Measurements from ENCODE around the gene ENTPD6.
A peak's percentile ranks its signal among the peaks of the same experiment; 100 is the strongest.
"Not testable (repeated sequence)": the region's sequence is repeated elsewhere in the genome, so short reads cannot be mapped to it uniquely, and the experiment has no call there.

ENTPD6 gene

DNA sequence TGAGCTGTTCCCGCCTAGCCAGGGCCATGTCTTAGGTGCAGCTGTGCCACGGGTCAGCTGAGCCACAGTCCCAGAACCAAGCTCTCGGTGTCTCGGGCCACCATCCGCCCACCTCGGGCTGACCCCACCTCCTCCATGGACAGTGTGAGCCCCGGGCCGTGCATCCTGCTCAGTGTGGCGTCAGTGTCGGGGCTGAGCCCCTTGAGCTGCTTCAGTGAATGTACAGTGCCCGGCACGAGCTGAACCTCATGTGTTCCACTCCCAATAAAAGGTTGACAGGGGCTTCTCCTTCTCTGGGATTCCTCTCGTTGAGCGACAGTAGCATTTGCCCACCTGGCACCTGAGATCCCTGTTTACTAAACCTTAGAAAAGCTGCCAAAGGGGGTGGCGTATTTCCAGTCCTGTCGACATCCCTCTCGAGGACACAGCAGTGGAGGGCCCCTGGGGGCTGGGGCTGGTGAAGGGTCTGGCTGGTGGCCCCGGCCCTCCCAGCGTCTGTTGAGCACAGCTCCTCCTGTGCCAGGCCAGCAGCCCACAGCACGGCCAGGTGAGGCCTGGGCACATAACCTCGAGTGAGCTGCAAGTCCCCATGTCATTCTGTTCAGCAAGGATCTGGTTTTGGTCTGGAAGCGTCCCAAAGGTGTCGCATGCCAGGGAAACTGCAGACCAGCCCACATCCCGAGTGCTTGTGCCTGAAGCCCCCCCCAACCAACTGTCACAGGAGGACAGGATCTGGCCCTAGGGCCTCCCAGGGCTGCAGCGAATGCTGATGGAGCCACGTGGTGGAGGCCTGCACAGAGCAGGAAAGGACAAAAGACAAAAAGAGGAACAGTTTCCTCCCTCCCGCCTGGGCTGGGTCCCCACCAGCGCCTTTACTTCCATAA is 31.2 kb downstream of the ENTPD6 start:
- no peak overlapping the region for H3K9ac ChIP-seq (ENCODE audit: low read depth, low read length)
- peaks cover 5% of the 10 kb centered on the region; the same call in 1 of the 2 replicates for H3K4me1 ChIP-seq (ENCODE audit: control insufficient read depth, insufficient read depth, low read length)
- no peak overlapping the region for H3K27ac ChIP-seq (ENCODE audit: low read depth, low read length)
- no peaks in the 10 kb centered on the region for H3K27me3 ChIP-seq (ENCODE audit: control insufficient read depth, insufficient read depth, low read length)
- no peaks in the 10 kb centered on the region for H3K9me3 ChIP-seq (ENCODE audit: control insufficient read depth, insufficient read depth, low read length)
- no peaks in the 10 kb centered on the region for H3K36me3 ChIP-seq (ENCODE audit: control insufficient read depth, insufficient read depth, low read length)
- no peak overlapping the region for H3K4me3 ChIP-seq (ENCODE audit: low read depth, low read length)

DNA sequence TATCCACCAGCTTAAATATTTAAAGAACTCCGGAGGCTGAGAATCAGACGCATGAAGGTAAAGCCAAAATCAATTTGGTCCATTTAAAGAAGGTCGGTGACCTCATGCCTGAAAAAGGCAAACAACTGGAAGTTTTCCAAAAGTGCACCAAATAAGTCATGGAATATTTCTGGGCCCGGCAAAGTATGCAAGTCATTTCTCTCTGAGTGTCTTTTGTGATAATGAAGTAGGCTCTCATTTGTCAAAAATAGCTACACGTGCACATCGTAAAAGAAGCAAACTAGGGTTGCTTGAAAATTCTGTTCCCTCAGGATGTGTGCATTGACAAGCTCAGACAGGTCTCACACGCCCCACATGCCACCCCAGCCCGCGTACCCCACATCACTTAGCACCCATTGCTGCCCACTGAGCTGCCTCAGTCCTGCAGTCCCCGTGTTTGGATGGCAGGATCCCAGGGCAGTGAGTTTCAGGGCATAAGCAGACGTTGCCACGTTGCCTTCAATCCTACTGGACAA is 31.9 kb downstream of the ENTPD6 start:
- H3K9me3 ChIP-seq (ENCODE audit: control insufficient read depth, insufficient read depth, low read length): no peaks in the 10 kb centered on the region
- no peak overlapping the region for H3K27ac ChIP-seq (ENCODE audit: low read depth, low read length)
- no peaks in the 10 kb centered on the region for H3K27me3 ChIP-seq (ENCODE audit: control insufficient read depth, insufficient read depth, low read length)
- H3K9ac ChIP-seq (ENCODE audit: low read depth, low read length): no peak overlapping the region
- H3K4me3 ChIP-seq (ENCODE audit: low read depth, low read length): no peak overlapping the region
- peaks cover 5% of the 10 kb centered on the region; the same call in 1 of the 2 replicates for H3K4me1 ChIP-seq (ENCODE audit: control insufficient read depth, insufficient read depth, low read length)
- H3K36me3 ChIP-seq (ENCODE audit: control insufficient read depth, insufficient read depth, low read length): no peaks in the 10 kb centered on the region

DNA sequence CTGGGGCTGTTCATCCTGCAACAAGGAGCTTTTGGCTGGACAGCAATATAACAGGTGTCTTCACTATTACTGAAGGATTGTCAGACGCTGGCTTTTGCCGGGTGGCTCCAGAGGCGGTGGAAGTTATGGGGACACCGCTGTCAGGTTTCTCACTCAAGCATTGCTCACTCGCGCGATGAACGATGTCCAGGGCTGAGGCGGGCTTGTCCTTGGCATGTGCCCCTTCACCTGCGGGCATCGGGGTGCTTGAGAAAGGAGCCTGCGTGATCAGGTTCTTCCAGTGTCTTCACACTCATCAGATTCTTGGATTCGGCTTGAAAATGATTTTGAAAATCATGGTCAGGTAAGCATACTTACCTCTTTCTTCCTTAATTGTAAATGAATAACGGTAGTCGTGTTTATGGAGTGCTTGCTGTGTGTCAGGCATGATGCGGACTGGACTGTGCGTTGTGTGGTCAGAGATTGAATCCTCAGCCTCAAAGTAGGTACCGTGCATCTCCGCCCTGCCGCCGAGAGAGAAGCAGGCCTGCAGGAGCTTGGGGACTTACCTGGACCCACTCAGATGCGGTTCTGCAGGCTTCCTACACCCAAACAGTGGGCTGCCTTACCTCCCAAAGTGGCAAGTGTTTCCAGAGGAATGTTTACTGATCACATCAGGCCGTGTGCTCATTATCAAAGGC is 34.1 kb downstream of the ENTPD6 start:
- Histone ChIP-seq H3K27me3 (ENCODE audit: control insufficient read depth, insufficient read depth, low read length) (no peaks in the 10 kb centered on the region), H3K36me3 (ENCODE audit: control insufficient read depth, insufficient read depth, low read length) (no peaks in the 10 kb centered on the region), H3K27ac (ENCODE audit: low read depth, low read length) (no peak overlapping the region), H3K9ac (ENCODE audit: low read depth, low read length) (no peak overlapping the region), H3K9me3 (ENCODE audit: control insufficient read depth, insufficient read depth, low read length) (no peaks in the 10 kb centered on the region), H3K4me1 (ENCODE audit: control insufficient read depth, insufficient read depth, low read length) (no peaks in the 10 kb centered on the region), H3K4me3 (ENCODE audit: low read depth, low read length) (no peak overlapping the region)

GRCh38 chr20:25230166-25230831 is 34.8 kb downstream of the ENTPD6 start:
- no peak overlapping the region for H3K27ac ChIP-seq (ENCODE audit: low read depth, low read length)
- H3K4me1 ChIP-seq (ENCODE audit: control insufficient read depth, insufficient read depth, low read length): no peaks in the 10 kb centered on the region
- no peaks in the 10 kb centered on the region for H3K9me3 ChIP-seq (ENCODE audit: control insufficient read depth, insufficient read depth, low read length)
- H3K4me3 ChIP-seq (ENCODE audit: low read depth, low read length): no peak overlapping the region
- H3K36me3 ChIP-seq (ENCODE audit: control insufficient read depth, insufficient read depth, low read length): no peaks in the 10 kb centered on the region
- H3K27me3 ChIP-seq (ENCODE audit: control insufficient read depth, insufficient read depth, low read length): no peaks in the 10 kb centered on the region
- no peak overlapping the region for H3K9ac ChIP-seq (ENCODE audit: low read depth, low read length)

DNA sequence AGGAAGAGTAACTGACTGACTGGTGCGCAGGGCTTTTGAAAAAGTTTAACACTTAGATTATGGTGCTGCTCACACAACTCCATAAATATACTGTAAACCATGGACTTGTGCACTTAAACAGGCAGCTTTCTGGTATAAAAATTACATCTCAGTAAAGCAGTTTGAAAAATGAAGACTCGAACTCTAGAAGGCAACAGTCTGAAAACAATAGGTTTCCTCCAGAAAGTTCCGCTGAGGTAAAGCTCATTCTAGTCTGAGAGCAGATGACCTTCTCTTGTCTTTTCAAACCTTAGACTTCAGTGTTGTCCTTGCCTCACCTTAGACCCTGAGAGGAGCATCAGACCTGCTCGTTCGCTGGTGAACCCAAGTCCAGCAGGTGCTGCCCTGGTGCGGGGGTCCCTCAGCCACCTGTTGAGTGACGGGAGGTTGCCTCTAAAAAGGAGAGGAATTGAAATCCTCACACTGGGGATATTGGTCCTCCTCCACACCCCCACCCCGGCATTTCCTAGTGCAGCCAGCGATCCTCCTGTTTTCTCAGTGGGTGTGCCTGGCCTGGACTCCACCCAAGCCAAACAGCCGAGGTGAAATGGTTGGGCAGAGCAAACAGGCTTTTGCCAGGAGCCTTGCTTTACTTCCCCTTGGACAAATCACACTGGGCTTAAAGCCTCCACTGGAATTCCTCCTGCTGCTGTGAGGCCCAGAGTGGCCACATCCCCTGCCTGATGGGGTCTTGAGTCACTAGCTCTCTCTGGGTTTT is 37.7 kb downstream of the ENTPD6 start:
- Histone ChIP-seq H3K27ac (ENCODE audit: low read depth, low read length) (peak overlapping the region; percentile 29), H3K4me3 (ENCODE audit: low read depth, low read length) (no peak overlapping the region), H3K9ac (ENCODE audit: low read depth, low read length) (no peak overlapping the region), H3K36me3 (ENCODE audit: control insufficient read depth, insufficient read depth, low read length) (no peaks in the 10 kb centered on the region), H3K9me3 (ENCODE audit: control insufficient read depth, insufficient read depth, low read length) (no peaks in the 10 kb centered on the region), H3K27me3 (ENCODE audit: control insufficient read depth, insufficient read depth, low read length) (no peaks in the 10 kb centered on the region), H3K4me1 (ENCODE audit: control insufficient read depth, insufficient read depth, low read length) (no peaks in the 10 kb centered on the region)

DNA sequence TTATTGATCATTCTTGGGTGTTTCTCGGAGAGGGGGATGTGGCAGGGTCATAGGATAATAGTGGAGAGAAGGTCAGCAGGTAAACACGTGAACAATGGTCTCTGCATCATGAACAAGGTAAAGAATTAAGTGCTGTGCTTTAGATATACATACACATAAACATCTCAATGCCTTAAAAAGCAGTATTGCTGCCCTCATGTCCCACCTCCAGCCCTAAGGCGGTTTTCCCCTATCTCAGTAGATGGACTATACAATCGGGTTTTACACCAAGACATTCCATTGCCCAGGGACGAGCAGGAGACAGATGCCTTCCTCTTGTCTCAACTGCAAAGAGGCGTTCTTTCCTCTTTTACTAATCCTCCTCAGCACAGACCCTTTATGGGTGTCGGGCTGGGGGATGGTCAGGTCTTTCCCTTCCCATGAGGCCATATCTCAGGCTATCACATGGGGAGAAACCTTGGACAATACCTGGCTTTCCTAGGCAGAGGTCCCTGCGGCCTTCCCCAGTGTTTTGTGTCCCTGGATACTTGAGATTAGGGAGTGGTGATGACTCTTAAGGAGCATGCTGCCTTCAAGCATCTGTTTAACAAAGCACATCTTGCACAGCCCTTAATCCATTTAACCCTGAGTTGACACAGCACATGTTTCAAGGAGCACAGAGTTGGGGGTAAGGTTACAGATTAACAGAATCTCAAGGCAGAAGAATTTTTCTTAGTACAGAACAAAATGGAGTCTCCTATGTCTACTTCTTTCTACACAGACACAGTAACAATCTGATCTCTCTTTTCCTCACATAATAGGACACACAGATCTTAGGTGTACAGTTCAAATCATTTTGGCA is 38.7 kb downstream of the ENTPD6 start:
- not testable (repeated sequence) for H3K27ac ChIP-seq (ENCODE audit: low read depth, low read length); H3K9me3 ChIP-seq (ENCODE audit: control insufficient read depth, insufficient read depth, low read length); H3K36me3 ChIP-seq (ENCODE audit: control insufficient read depth, insufficient read depth, low read length); H3K4me1 ChIP-seq (ENCODE audit: control insufficient read depth, insufficient read depth, low read length); H3K27me3 ChIP-seq (ENCODE audit: control insufficient read depth, insufficient read depth, low read length); H3K9ac ChIP-seq (ENCODE audit: low read depth, low read length); H3K4me3 ChIP-seq (ENCODE audit: low read depth, low read length)

DNA sequence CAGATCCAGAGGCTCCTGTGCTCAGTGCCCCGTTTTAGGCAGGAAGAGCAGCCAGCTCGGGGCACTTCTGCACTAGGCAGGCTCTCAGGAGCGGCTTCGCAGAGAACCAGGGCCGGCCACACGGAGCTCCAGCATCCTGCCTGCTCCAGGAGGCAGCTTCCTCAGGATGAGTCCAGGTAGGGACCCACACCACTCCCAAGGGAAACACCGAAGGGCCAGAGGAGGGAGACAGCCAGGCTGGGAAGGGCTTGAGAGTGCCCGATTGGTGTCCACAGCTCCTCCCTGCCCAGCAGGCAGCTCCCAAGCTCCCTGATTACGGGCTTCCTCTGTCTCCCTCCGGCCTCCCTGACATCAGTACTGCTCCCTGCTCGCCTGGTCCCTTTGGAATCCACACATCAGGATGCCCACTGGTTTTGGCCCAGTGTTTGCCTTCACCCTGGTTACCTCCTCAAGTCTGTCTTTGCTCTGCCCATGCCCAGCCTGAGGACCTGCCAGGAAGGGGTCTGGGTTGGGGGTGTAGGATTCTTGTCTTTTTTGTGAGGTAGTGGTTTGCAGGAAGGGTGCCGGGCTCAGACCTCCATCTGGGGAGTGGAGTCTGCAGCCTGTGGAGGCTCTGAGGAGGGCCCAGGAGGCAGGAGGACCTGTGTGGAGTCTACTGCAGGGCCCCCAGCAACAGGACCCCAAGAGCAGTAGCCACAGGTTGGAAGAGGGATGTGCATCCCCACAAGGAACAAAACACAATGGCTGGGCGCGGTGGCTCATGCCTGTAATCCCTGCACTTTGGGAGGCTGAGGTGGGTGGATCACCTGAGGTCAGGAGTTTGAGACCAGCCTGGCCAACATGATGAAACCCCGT is 41.2 kb downstream of the ENTPD6 start:
- Histone ChIP-seq H3K27me3 (ENCODE audit: control insufficient read depth, insufficient read depth, low read length) (no peaks in the 10 kb centered on the region), H3K27ac (ENCODE audit: low read depth, low read length) (no peak overlapping the region), H3K9me3 (ENCODE audit: control insufficient read depth, insufficient read depth, low read length) (no peaks in the 10 kb centered on the region), H3K36me3 (ENCODE audit: control insufficient read depth, insufficient read depth, low read length) (no peaks in the 10 kb centered on the region), H3K9ac (ENCODE audit: low read depth, low read length) (no peak overlapping the region), H3K4me3 (ENCODE audit: low read depth, low read length) (no peak overlapping the region), H3K4me1 (ENCODE audit: control insufficient read depth, insufficient read depth, low read length) (no peaks in the 10 kb centered on the region)

DNA sequence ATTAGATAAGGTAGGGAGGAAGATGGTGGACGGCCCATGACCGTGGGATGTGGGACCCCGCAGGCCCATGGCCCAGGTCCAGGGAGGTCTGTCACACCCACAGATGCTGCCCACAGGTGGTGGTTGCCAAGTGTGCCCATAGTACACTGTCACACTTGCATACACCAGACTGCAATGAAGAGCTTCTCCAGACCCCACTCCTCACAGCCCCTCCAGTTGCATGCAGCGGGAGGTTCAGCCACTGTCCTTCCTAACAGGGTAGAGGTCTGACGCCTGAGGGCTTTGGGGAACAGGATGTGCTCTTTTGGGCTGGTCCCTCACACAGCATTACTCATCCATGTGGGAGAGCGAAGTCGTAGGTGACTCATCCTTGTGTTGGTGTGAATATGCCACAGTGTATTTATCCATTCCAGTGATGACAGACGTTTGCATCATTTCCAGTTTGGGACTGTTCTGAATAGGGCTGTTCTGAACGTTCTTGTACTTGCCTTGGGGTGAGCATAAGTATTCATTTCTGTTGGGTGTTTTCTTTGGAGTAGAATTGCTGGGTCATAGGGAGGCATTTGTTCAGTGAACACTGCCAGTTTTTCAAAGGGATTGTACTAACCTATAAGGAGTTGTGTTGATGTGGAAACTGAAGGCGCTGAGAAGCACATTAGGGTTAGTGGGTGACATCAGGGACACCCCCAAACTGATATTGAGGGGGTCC is 42.3 kb downstream of the ENTPD6 start:
- Histone ChIP-seq H3K4me3 (ENCODE audit: low read depth, low read length) (no peak overlapping the region), H3K9me3 (ENCODE audit: control insufficient read depth, insufficient read depth, low read length) (no peaks in the 10 kb centered on the region), H3K36me3 (ENCODE audit: control insufficient read depth, insufficient read depth, low read length) (no peaks in the 10 kb centered on the region), H3K27me3 (ENCODE audit: control insufficient read depth, insufficient read depth, low read length) (no peaks in the 10 kb centered on the region), H3K27ac (ENCODE audit: low read depth, low read length) (no peak overlapping the region), H3K9ac (ENCODE audit: low read depth, low read length) (no peak overlapping the region), H3K4me1 (ENCODE audit: control insufficient read depth, insufficient read depth, low read length) (peaks cover 5% of the 10 kb centered on the region; the same call in 1 of the 2 replicates)
